NCI-H1930 (cell line): ENCODE data around the gene JAK3.
"Not testable (repeated sequence)": the region's sequence is repeated elsewhere in the genome, so short reads cannot be mapped to it uniquely, and the experiment has no call there.

Experiments
- DNase-seq, 2 experiments: peaks; one replicate each; lab custom pipeline; 2025; lab: John Stamatoyannopoulos, UW

JAK3 gene

GRCh38 chr19:17847538-17848366 lies at the start of gene JAK3:
Gene JAK3, minus strand, starts transcription at chr19:17847982. Its CDS starts 3,565 bp downstream, at chr19:17844417.
- DNase-seq, result no peak

DNA sequence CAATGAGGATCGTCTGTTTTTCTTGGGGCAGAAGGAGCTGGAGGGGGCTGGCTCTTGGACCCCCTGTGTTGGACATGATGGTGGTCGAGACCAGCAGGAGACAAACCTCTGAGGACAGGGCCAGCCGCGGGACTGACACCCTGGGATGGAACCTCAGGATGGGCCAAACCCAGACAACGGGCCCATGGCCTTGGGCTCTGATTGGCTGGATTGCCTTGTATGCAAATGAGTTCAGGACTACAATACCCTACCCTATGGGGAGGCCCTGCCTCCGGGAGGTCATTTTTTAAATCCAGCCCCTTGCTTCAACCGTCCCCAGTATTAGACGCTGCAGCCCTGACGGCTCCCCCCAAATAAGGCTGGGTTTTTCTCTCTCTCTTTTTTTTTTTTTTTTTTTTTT lies 46.0 kb upstream of the JAK3 start:
- DNase-seq, result no peak

DNA sequence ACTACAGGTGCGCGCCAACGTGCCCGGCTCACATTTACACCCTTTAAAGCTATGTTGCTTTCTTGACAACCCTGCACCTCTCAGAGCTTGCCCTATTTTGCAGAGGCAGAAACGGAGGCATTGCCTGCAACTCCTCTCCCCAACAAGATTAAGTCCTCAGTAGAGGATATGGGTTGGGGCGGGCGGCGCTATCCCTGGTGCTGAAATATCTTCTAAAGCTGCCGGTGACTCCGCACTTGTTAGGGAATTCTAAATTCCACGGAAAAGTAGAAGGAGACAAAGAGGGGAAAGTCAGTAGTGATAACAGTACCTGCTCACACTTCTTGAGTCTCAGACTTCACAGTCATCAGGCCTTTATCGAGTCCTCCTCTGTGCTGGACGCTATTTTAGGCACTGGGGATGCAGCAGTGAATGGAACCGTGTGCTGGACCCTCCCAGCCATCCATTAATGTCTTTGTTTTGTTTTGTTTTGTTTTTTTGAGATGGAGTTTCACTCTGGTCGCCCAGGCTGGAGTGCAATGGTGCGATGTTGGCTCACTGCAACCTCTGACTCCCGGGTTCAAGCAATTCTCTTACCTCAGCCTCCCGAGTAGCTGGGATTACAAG lies 41.9 kb upstream of the JAK3 start:
- no peak for DNase-seq

DNA sequence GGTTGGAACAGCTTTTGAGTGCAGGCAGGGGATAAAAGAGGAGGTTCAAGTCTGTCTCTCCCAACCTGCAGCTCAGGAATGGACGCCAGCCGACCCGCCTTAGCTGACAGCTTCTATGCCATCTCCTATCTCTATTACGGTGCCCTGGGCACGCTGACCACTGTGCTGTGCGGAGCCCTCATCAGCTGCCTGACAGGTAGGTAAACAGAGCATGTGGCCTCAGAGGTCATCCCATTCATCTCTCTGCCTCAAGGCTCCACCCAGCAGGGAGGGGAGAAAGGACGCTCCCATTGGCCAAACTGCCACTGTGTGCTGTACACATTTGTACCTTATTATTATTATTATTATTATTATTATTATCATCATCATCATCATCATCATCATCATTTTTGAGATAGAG lies 40.5 kb upstream of the JAK3 start:
- DNase-seq, result no peak

- DNase-seq, result not testable (repeated sequence)
Measured at GRCh38 chr19:17887221-17887620, 39.4 kb upstream of the JAK3 start.

GRCh38 chr19:17886515-17886914 lies 38.7 kb upstream of the JAK3 start:
- DNase-seq, result no peak

GRCh38 chr19:17883627-17884410 lies 36.0 kb upstream of the JAK3 start:
- DNase-seq, result no peak

DNA sequence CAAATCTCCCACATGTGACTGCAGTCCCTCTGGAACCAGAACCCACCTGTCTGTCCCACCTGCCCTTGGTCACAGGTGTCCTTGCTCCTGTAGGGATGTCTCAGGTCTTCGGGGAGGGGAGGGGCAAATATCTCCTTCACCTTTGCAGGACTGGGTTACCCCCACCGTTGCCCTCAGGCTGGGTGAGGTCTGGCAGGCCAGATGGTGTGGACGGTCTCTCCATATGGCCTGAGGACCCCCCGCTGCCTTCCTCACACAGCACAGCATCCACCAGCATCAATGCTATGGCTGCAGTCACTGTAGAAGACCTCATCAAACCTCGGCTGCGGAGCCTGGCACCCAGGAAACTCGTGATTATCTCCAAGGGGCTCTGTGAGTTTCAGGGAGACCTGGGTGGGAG lies 33.9 kb upstream of the JAK3 start:
- no peak for DNase-seq

- DNase-seq, result no peak
Measured at GRCh38 chr19:17879466-17879865, 31.7 kb upstream of the JAK3 start.

DNA sequence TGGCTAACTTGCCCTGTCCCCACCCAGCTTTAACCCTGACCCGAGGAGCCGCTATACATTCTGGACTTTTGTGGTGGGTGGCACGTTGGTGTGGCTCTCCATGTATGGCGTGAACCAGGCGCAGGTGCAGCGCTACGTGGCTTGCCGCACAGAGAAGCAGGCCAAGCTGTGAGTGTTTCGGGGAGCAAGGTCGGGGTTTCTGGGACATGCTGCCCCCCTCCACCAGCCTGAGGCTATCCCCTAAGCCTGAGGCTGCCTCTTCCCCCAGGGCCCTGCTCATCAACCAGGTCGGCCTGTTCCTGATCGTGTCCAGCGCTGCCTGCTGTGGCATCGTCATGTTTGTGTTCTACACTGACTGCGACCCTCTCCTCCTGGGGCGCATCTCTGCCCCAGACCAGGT lies 29.9 kb upstream of the JAK3 start:
- no peak for DNase-seq

GRCh38 chr19:17874758-17875135 lies 27.0 kb upstream of the JAK3 start:
- DNase-seq, result no peak

DNA sequence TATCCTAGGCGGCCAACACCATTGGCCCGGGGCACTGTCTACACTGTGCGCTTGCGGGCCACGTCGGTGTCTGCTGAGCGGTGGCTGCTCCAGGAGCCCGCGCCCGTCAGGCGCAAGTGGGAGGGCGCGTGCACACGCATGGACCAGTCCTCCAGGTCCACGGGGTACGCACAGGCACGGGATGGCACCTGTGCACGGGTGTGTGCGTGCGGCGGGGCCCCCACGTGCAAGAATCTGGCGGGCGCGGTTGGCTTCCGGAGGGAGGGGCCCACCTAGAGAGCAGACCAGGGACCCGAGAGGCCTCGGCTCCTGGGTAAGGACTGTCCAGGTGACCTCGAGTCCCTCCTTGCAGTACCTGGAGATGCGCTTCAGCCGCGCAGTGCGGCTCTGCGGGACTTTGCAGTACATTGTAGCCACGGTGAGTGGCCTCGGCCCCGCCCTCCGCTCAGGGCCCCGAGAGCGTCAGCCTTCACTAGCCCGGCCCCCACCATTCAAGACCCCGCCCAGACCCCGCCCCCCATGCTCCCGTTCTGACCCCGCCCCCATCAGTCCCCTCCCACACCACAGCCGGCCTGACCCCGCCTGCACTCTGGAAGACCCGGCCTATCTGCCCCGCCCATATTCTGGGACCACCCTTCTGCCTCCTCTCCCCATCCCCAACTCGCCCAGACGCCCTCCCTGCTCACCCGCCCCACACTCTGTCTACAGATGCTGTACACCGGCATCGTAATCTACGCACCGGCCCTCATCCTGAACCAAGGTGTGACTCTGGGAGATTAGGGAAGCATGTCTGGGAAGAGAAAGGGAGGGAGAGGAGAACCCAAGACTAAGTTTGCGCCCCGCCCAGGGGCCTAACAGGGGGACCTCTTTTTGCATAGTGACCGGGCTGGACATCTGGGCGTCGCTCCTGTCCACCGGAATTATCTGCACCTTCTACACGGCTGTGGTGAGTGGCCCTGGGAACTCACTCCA lies 26.3 kb upstream of the JAK3 start:
- peak; percentile 25 to 45 for DNase-seq

- no peak for DNase-seq
Measured at GRCh38 chr19:17872251-17873001, 24.6 kb upstream of the JAK3 start.

DNA sequence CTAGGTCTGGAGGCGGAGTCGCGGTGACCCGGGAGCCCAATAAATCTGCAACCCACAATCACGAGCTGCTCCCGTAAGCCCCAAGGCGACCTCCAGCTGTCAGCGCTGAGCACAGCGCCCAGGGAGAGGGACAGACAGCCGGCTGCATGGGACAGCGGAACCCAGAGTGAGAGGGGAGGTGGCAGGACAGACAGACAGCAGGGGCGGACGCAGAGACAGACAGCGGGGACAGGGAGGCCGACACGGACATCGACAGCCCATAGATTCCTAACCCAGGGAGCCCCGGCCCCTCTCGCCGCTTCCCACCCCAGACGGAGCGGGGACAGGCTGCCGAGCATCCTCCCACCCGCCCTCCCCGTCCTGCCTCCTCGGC lies 24.1 kb upstream of the JAK3 start, which contains the start of gene SLC5A5:
Gene SLC5A5 (plus strand): TSS at position 68 of the 373 bp plus-strand sequence. CDS start 375 bp downstream, outside the sequence.
- DNase-seq, result no peak

DNA sequence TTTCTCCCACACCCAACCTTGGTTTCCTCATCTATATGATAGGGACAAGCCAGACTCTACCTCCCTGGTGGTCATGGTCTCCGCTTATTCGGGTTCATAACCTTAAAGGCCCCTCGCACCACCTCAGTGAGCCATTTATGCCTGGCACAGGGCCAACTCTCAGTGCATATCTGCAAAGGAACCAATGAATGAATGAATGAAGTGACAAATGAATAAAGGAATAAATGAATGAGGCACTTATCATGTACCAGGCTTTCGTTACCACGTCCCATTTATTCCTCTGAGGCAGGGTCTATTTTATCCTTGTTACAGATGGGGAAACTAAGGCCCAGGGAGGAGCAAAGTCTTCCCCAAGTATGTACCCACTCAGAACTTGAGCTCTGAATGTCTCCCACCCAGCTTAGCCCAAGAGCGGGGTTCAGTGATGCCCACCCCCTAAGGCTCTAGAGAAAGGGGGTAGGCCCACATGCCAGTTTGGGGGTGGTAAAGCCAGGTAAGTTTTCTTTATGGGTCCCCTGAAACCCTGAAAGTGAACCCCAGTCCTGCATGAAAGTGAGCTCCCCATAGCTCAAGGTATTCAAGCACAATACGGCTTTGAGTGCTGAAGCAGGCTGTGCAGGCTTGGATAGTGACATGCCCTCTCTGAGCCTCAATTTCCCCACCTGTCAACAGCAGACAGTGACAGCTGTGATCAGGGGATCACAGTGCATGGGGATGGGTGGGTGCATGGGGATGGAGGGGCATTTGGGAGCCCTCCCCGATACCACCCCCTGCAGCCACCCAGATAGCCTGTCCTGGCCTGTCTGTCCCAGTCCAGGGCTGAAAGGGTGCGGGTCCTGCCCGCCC lies 23.5 kb upstream of the JAK3 start:
- DNase-seq, result no peak

- no peak for DNase-seq
Measured at GRCh38 chr19:17869114-17869608, 21.4 kb upstream of the JAK3 start.

GRCh38 chr19:17868669-17869068 lies 20.9 kb upstream of the JAK3 start:
- DNase-seq, result no peak

- DNase-seq, result no peak
Measured at GRCh38 chr19:17866964-17867486, 19.2 kb upstream of the JAK3 start.

- no peak for DNase-seq
Measured at GRCh38 chr19:17866312-17866963, 18.7 kb upstream of the JAK3 start.
